CD4-positive, CD25-positive, alpha-beta regulatory T cell (primary cell): ENCODE results near the gene CREB3L2. TPM values are rescaled to one million over a fixed set of nuclear protein-coding genes. Genes with fewer than 3 reads are reported as not detected.
"Not testable (repeated sequence)": the region's sequence is repeated elsewhere in the genome, so short reads cannot be mapped to it uniquely, and the experiment has no call there.

Experiments
- ATAC-seq, 2 donors: fragments of 150-1000 bp; cut with Tn5 transposase; one replicate each; pipeline ENCODE4 v1.10.0; 2021; ENCODE audit warnings: low read depth in 2 of 2, moderate number of reproducible peaks in 2 of 2, moderate library complexity in 1 of 2
- DNase-seq, 3 donors: peaks; one replicate each; pipeline versions ENCODE4 v3.0.0 to v3.0.0-alpha.2; 2012 to 2022; ENCODE audit warnings: mixed read lengths in 1 of 3
- H3K27ac ChIP-seq: one replicate; pipeline ENCODE4 v1.7.0; 2013; ENCODE audit warnings: mild to moderate bottlenecking, low read length; ENCODE audit not compliant: insufficient read depth, poor library complexity, severe bottlenecking
- H3K27me3 ChIP-seq: one replicate; pipeline ENCODE4 v1.7.0; 2013; ENCODE audit warnings: low read length; ENCODE audit not compliant: control insufficient read depth, insufficient read depth
- H3K36me3 ChIP-seq: one replicate; pipeline ENCODE4 v1.7.0; 2013; ENCODE audit warnings: mild to moderate bottlenecking, low read length, moderate library complexity; ENCODE audit not compliant: control insufficient read depth, insufficient read depth
- H3K4me1 ChIP-seq: 2 replicates; pipeline ENCODE4 v1.7.0; 2013; ENCODE audit warnings: mild to moderate bottlenecking, low read length; ENCODE audit not compliant: insufficient read depth, control insufficient read depth, poor library complexity, severe bottlenecking
- H3K4me3 ChIP-seq: one replicate; pipeline ENCODE4 v1.7.0; 2013; ENCODE audit warnings: low read depth, mild to moderate bottlenecking, low read length, moderate library complexity
- H3K9me3 ChIP-seq, 2 experiments: 1 replicate in 1 of 2; 2 replicates in 1 of 2; pipeline ENCODE4 v1.7.0; 2013; ENCODE audit warnings: low read length in 2 of 2, mild to moderate bottlenecking in 1 of 2, moderate library complexity in 1 of 2; ENCODE audit not compliant: control insufficient read depth in 2 of 2
- H3K27ac Mint-ChIP-seq, 3 donors: one replicate each; pipeline ENCODE4 v1.8.0; 2020 to 2022; ENCODE audit warnings: mild to moderate bottlenecking in 3 of 3, mixed read lengths in 3 of 3, moderate library complexity in 2 of 3
- H3K27me3 Mint-ChIP-seq: one replicate; pipeline ENCODE4 v1.8.0; 2022; ENCODE audit warnings: mild to moderate bottlenecking, mixed read lengths
- H3K36me3 Mint-ChIP-seq: one replicate; pipeline ENCODE4 v1.8.0; 2020; ENCODE audit warnings: mixed read lengths
- H3K4me1 Mint-ChIP-seq, 4 donors: one replicate each; pipeline ENCODE4 v1.8.0; 2020 to 2022; ENCODE audit warnings: mixed read lengths in 4 of 4, mild to moderate bottlenecking in 1 of 4
- H3K4me3 Mint-ChIP-seq, 4 donors: one replicate each; pipeline ENCODE4 v1.8.0; 2020 to 2022; ENCODE audit warnings: mild to moderate bottlenecking in 4 of 4, mixed read lengths in 4 of 4, moderate library complexity in 3 of 4
- H3K9me3 Mint-ChIP-seq, 7 donors: one replicate each; pipeline ENCODE4 v1.8.0; 2020 to 2022; ENCODE audit warnings: mixed read lengths in 7 of 7, mild to moderate bottlenecking in 3 of 7, moderate library complexity in 2 of 7
- polyA plus RNA-seq, 4 donors: library from polyadenylated mRNA; unstranded; fragments of 300-500 nt; fragmentation: Illumina TruSeq; gene quantifications; one replicate each; pipeline ENCODE4 v1.2.3, GENCODE V29; 2021
- total RNA-seq: library from RNA; stranded (reverse); gene quantifications from one replicate; pipeline ENCODE4 v1.2.3, GENCODE V29; 2022

Gene CREB3L2
- total and polyA plus RNA-seq, 5 donors from 2014 or later: 12.0 to 27.3 (median 15.9) TPM

GRCh38 chr7:137926206-137926605 lies 75.7 kb downstream of the CREB3L2 start:
- ATAC-seq, H3K27ac Mint-ChIP-seq, DNase-seq, H3K9me3 Mint-ChIP-seq, H3K4me3 ChIP-seq, H3K27me3 ChIP-seq, H3K27me3 Mint-ChIP-seq, H3K4me3 Mint-ChIP-seq, H3K27ac ChIP-seq, H3K4me1 ChIP-seq, H3K9me3 ChIP-seq: not testable (repeated sequence)
- Mint-ChIP-seq H3K4me1 (peaks cover 23 to 46% (median 29%) of the 10 kb centered on the region in 4 donors), H3K36me3 (peaks cover 42% of the 10 kb centered on the region)
- H3K36me3 ChIP-seq: peaks cover 30% of the 10 kb centered on the region

- H3K9me3 ChIP-seq: no peaks in the 10 kb centered on the region
- peaks cover 27 to 49% (median 34%) of the 10 kb centered on the region in 4 donors for H3K4me1 Mint-ChIP-seq
Measured at GRCh38 chr7:137925754-137926153, 76.1 kb downstream of the CREB3L2 start.

GRCh38 chr7:137925091-137925490 lies 76.8 kb downstream of the CREB3L2 start:
- Histone ChIP-seq H3K9me3 (no peaks in the 10 kb centered on the region), H3K27me3 (no peaks in the 10 kb centered on the region), H3K4me1 (peaks cover 13% of the 10 kb centered on the region), H3K36me3 (peaks cover 30% of the 10 kb centered on the region), H3K4me3 (no peak overlapping the region), H3K27ac (no peak overlapping the region)
- Mint-ChIP-seq H3K4me1 (peaks cover 24 to 50% (median 31%) of the 10 kb centered on the region in 4 donors), H3K36me3 (peaks cover 42% of the 10 kb centered on the region), H3K27me3 (no peaks in the 10 kb centered on the region), H3K4me3 (no peak overlapping the region), H3K27ac (peak overlapping the region in 2 of 3 donors; percentile 71 to 85), H3K9me3 (no peaks in the 10 kb centered on the region)
- no peak for DNase-seq
- no peak for ATAC-seq

More at GRCh38 chr7:137925754-137926153, 76.1 kb downstream of the CREB3L2 start:
- Mint-ChIP-seq H3K9me3 (no peaks in the 10 kb centered on the region), H3K27ac (peak overlapping the region in 1 of 3 donors; percentile 71), H3K36me3 (peaks cover 42% of the 10 kb centered on the region), H3K27me3 (no peaks in the 10 kb centered on the region), H3K4me3 (no peak overlapping the region)
- ATAC-seq (no peak), DNase-seq (no peak)
- Histone ChIP-seq H3K27me3 (no peaks in the 10 kb centered on the region), H3K4me3 (no peak overlapping the region), H3K4me1 (peaks cover 9% of the 10 kb centered on the region), H3K27ac (no peak overlapping the region), H3K36me3 (peaks cover 30% of the 10 kb centered on the region)

GRCh38 chr7:137923380-137923779 lies 78.5 kb downstream of the CREB3L2 start:
- Mint-ChIP-seq H3K4me3 (no peak overlapping the region), H3K9me3 (no peaks in the 10 kb centered on the region), H3K27me3 (no peaks in the 10 kb centered on the region), H3K4me1 (peaks cover 23 to 55% (median 31%) of the 10 kb centered on the region in 4 donors), H3K36me3 (peaks cover 42% of the 10 kb centered on the region), H3K27ac (peak overlapping the region in 2 of 3 donors; percentile 7 to 71)
- peaks cover 17% of the 10 kb centered on the region for H3K4me1 ChIP-seq
- ATAC-seq (no peak), DNase-seq (peak in 1 of 3 donors; percentile 26)
- no peak overlapping the region for H3K4me3 ChIP-seq
- H3K9me3 ChIP-seq: no peaks in the 10 kb centered on the region
- H3K27me3 ChIP-seq: no peaks in the 10 kb centered on the region
- H3K27ac ChIP-seq: no peak overlapping the region
- peaks cover 30% of the 10 kb centered on the region for H3K36me3 ChIP-seq

GRCh38 chr7:137920637-137921399 lies 81.1 kb downstream of the CREB3L2 start:
- peak overlapping the region; percentile 49 for H3K4me3 ChIP-seq
- Mint-ChIP-seq H3K27ac (peak overlapping the region; percentile 79 to 93 (median 91)), H3K9me3 (peaks cover 0 to 2% (median 0%) of the 10 kb centered on the region in 7 donors), H3K36me3 (peaks cover 25% of the 10 kb centered on the region), H3K4me1 (peaks cover 31 to 75% (median 35%) of the 10 kb centered on the region in 4 donors), H3K27me3 (no peaks in the 10 kb centered on the region), H3K4me3 (peak overlapping the region; percentile 3 to 60 (median 38))
- peaks cover 21% of the 10 kb centered on the region for H3K4me1 ChIP-seq
- ATAC-seq (peak; percentile 54 to 64), DNase-seq (peak in 1 of 3 donors; percentile 72)
- H3K27ac ChIP-seq: peak overlapping the region; percentile 71
- H3K27me3 ChIP-seq: no peaks in the 10 kb centered on the region
- H3K9me3 ChIP-seq: no peaks in the 10 kb centered on the region
- H3K36me3 ChIP-seq: peaks cover 15% of the 10 kb centered on the region

- peaks cover 20% of the 10 kb centered on the region for H3K36me3 Mint-ChIP-seq
- H3K4me1 Mint-ChIP-seq: peaks cover 31 to 75% (median 36%) of the 10 kb centered on the region in 4 donors
- peak overlapping the region in 2 of 3 donors; percentile 77 to 91 for H3K27ac Mint-ChIP-seq
Measured at GRCh38 chr7:137919987-137920386, 81.9 kb downstream of the CREB3L2 start.

GRCh38 chr7:137916980-137917645 lies 84.8 kb downstream of the CREB3L2 start:
- no peaks in the 10 kb centered on the region for H3K9me3 ChIP-seq
- peak overlapping the region in 3 of 4 donors; percentile 24 to 79 (median 68) for H3K4me3 Mint-ChIP-seq
- no peak for DNase-seq
- H3K4me3 ChIP-seq: peak overlapping the region; percentile 56
- ATAC-seq: no peak
- H3K4me1 ChIP-seq: peaks cover 21% of the 10 kb centered on the region
- H3K36me3 ChIP-seq: peaks cover 38% of the 10 kb centered on the region
- peaks cover 16% of the 10 kb centered on the region for H3K36me3 Mint-ChIP-seq
- peak overlapping the region; percentile 74 to 85 (median 78) for H3K27ac Mint-ChIP-seq
- H3K27me3 ChIP-seq: no peaks in the 10 kb centered on the region
- H3K9me3 Mint-ChIP-seq: peaks cover 0 to 2% (median 0%) of the 10 kb centered on the region in 7 donors
- H3K27ac ChIP-seq: peak overlapping the region; percentile 27
- no peaks in the 10 kb centered on the region for H3K27me3 Mint-ChIP-seq
- H3K4me1 Mint-ChIP-seq: peaks cover 17 to 54% (median 27%) of the 10 kb centered on the region in 4 donors

More at GRCh38 chr7:137919987-137920386, 81.9 kb downstream of the CREB3L2 start:
- H3K4me3 ChIP-seq: no peak overlapping the region
- peaks cover 16% of the 10 kb centered on the region for H3K36me3 ChIP-seq
- no peaks in the 10 kb centered on the region for H3K27me3 ChIP-seq
- DNase-seq (no peak), ATAC-seq (no peak)
- peak overlapping the region; percentile 71 for H3K27ac ChIP-seq
- Mint-ChIP-seq H3K27me3 (no peaks in the 10 kb centered on the region), H3K9me3 (peaks cover 0 to 2% (median 0%) of the 10 kb centered on the region in 7 donors), H3K4me3 (peak overlapping the region in 1 of 4 donors; percentile 6)
- H3K4me1 ChIP-seq: peaks cover 21% of the 10 kb centered on the region
- no peaks in the 10 kb centered on the region for H3K9me3 ChIP-seq
